ENCODE measurements around the gene LRRC32. TPM values are rescaled to one million over a fixed set of nuclear protein-coding genes. Genes with fewer than 3 reads are reported as not detected.

The LRRC32 gene
- total RNA-seq, 1 donor from 2014 or later = 24.4 TPM

GRCh38 chr11:76683161-76684095, 12.9 kb upstream of the LRRC32 start:
- Histone ChIP-seq H3K4me1 (ENCODE audit: insufficient read depth, low read length) (no peaks in the 10 kb centered on the region), H3K36me3 (ENCODE audit: insufficient read depth, low read length) (no peaks in the 10 kb centered on the region), H3K4me2 (ENCODE audit: low read length) (no peak overlapping the region), H4K20me1 (ENCODE audit: insufficient read depth, low read length) (no peaks in the 10 kb centered on the region), H3K4me3 (ENCODE audit: insufficient read depth, low read depth, low read length) (no peak overlapping the region), H3K79me2 (ENCODE audit: insufficient read depth, low read length) (no peaks in the 10 kb centered on the region), H3K27ac (ENCODE audit: low read depth, low read length) (no peak overlapping the region), H2AFZ (ENCODE audit: low read depth, low read length) (no peak overlapping the region), H3K27me3 (ENCODE audit: insufficient read depth, low read length) (peaks cover 11% of the 10 kb centered on the region), H3K9ac (ENCODE audit: low read length) (no peak overlapping the region), H3K9me3 (ENCODE audit: insufficient read depth, low read depth, low read length) (no peaks in the 10 kb centered on the region)
- Mint-ChIP-seq H3K27me3 (ENCODE audit: low read depth, unreplicated experiment) (peaks cover 61% of the 10 kb centered on the region), H3K36me3 (ENCODE audit: low read depth, unreplicated experiment) (peaks cover 3% of the 10 kb centered on the region), H3K9me3 (ENCODE audit: unreplicated experiment) (peaks cover 2% of the 10 kb centered on the region), H3K4me1 (ENCODE audit: low read depth, unreplicated experiment) (no peaks in the 10 kb centered on the region), H3K27ac (ENCODE audit: unreplicated experiment) (no peak overlapping the region), H3K4me3 (ENCODE audit: unreplicated experiment) (no peak overlapping the region)
- FAIRE-seq (no peak), DNase-seq (ENCODE audit: low read depth) (no peak)
- TF ChIP-seq EZH2 (IDR thresholded peaks at IDR 0.05; ENCODE audit: insufficient read depth, low read length) = no peak

GRCh38 chr11:76682684-76683083, 12.1 kb upstream of the LRRC32 start:
- H3K79me2 ChIP-seq (ENCODE audit: insufficient read depth, low read length) = no peaks in the 10 kb centered on the region
- DNase-seq (ENCODE audit: low read depth) = no peak
- TF ChIP-seq CTCF (IDR thresholded peaks at IDR 0.05; ENCODE audit: insufficient read depth, low read depth, low read length) (no peak), EZH2 (IDR thresholded peaks at IDR 0.05; ENCODE audit: insufficient read depth, low read length) (no peak)
- H3K9ac ChIP-seq (ENCODE audit: low read length) = no peak overlapping the region
- H3K27me3 Mint-ChIP-seq (ENCODE audit: low read depth, unreplicated experiment) = peaks cover 62% of the 10 kb centered on the region
- H3K9me3 Mint-ChIP-seq (ENCODE audit: unreplicated experiment) = no peaks in the 10 kb centered on the region
- FAIRE-seq = no peak
- no peak overlapping the region for H3K4me2 ChIP-seq (ENCODE audit: low read length)
- no peak overlapping the region for H2AFZ ChIP-seq (ENCODE audit: low read depth, low read length)
- peaks cover 1% of the 10 kb centered on the region for H3K4me1 Mint-ChIP-seq (ENCODE audit: low read depth, unreplicated experiment)
- H3K36me3 ChIP-seq (ENCODE audit: insufficient read depth, low read length) = no peaks in the 10 kb centered on the region
- peaks cover 11% of the 10 kb centered on the region for H3K27me3 ChIP-seq (ENCODE audit: insufficient read depth, low read length)
- no peak overlapping the region for H3K27ac Mint-ChIP-seq (ENCODE audit: unreplicated experiment)
- peaks cover 3% of the 10 kb centered on the region for H3K36me3 Mint-ChIP-seq (ENCODE audit: low read depth, unreplicated experiment)
- H3K4me1 ChIP-seq (ENCODE audit: insufficient read depth, low read length) = no peaks in the 10 kb centered on the region
- no peak overlapping the region for H3K4me3 ChIP-seq (ENCODE audit: insufficient read depth, low read depth, low read length)
- H3K4me3 Mint-ChIP-seq (ENCODE audit: unreplicated experiment) = no peak overlapping the region
- no peaks in the 10 kb centered on the region for H4K20me1 ChIP-seq (ENCODE audit: insufficient read depth, low read length)
- no peak overlapping the region for H3K27ac ChIP-seq (ENCODE audit: low read depth, low read length)
- H3K9me3 ChIP-seq (ENCODE audit: insufficient read depth, low read depth, low read length) = no peaks in the 10 kb centered on the region

DNA sequence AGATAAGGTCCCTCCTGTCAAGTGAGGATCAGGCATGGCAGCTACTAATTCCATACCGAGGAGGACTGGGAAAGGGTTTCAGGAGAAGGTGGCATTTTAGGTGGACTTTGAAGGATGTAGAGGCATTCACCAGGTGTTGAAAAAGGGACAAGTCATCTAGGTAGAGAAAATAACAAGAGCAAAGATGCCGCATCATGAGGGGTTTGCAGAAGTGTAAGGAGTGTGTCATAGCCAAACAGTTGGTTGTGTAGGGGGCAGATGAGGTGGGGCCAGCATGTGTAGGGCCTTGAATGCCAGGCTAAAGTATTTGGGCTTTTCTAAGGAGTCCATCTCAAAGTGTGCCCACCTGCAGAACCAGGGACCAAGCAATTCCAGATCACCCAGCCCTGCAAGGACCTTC, 11.6 kb upstream of the LRRC32 start:
- Mint-ChIP-seq H3K27ac (ENCODE audit: unreplicated experiment) (no peak overlapping the region), H3K9me3 (ENCODE audit: unreplicated experiment) (no peaks in the 10 kb centered on the region), H3K27me3 (ENCODE audit: low read depth, unreplicated experiment) (peaks cover 59% of the 10 kb centered on the region), H3K4me3 (ENCODE audit: unreplicated experiment) (peak overlapping the region; percentile 41), H3K4me1 (ENCODE audit: low read depth, unreplicated experiment) (peaks cover 1% of the 10 kb centered on the region), H3K36me3 (ENCODE audit: low read depth, unreplicated experiment) (peaks cover 3% of the 10 kb centered on the region)
- Histone ChIP-seq H3K36me3 (ENCODE audit: insufficient read depth, low read length) (no peaks in the 10 kb centered on the region), H4K20me1 (ENCODE audit: insufficient read depth, low read length) (no peaks in the 10 kb centered on the region), H3K4me1 (ENCODE audit: insufficient read depth, low read length) (no peaks in the 10 kb centered on the region), H3K79me2 (ENCODE audit: insufficient read depth, low read length) (no peaks in the 10 kb centered on the region), H2AFZ (ENCODE audit: low read depth, low read length) (no peak overlapping the region), H3K4me3 (ENCODE audit: insufficient read depth, low read depth, low read length) (no peak overlapping the region), H3K9ac (ENCODE audit: low read length) (no peak overlapping the region), H3K9me3 (ENCODE audit: insufficient read depth, low read depth, low read length) (no peaks in the 10 kb centered on the region), H3K27ac (ENCODE audit: low read depth, low read length) (no peak overlapping the region), H3K4me2 (ENCODE audit: low read length) (no peak overlapping the region), H3K27me3 (ENCODE audit: insufficient read depth, low read length) (peaks cover 11% of the 10 kb centered on the region)
- DNase-seq (ENCODE audit: low read depth) = no peak
- TF ChIP-seq EZH2 (IDR thresholded peaks at IDR 0.05; ENCODE audit: insufficient read depth, low read length) = no peak
- TF ChIP-seq CTCF (IDR thresholded peaks at IDR 0.05; ENCODE audit: insufficient read depth, low read depth, low read length) = no peak
- no peak for FAIRE-seq

Data from astrocyte (in vitro differentiated cells and primary cell).